GM18858 (cell line): ENCODE results near the gene POU3F3.

Experiments used
- ATAC-seq: cut with Tn5 transposase; IDR thresholded peaks from one replicate; pipeline ENCODE4 v1.9.1; 2021; ENCODE audit not compliant: unreplicated experiment

Gene POU3F3

GRCh38 chr2:104846786-104847585 is 6.9 kb upstream of the POU3F3 start:
- no peak for ATAC-seq

- no peak for ATAC-seq
Measured at GRCh38 chr2:104847586-104848160, 6.2 kb upstream of the POU3F3 start.

GRCh38 chr2:104848526-104848925 is 5.4 kb upstream of the POU3F3 start:
- ATAC-seq, result peak; percentile 45

GRCh38 chr2:104849101-104849500 is 4.8 kb upstream of the POU3F3 start:
- no peak for ATAC-seq

GRCh38 chr2:104849618-104850141 is 4.2 kb upstream of the POU3F3 start:
- ATAC-seq, result no peak

- ATAC-seq, result no peak
Measured at GRCh38 chr2:104850361-104851290, 3.3 kb upstream of the POU3F3 start.

GRCh38 chr2:104851291-104852089 is 2.4 kb upstream of the POU3F3 start:
- ATAC-seq, result no peak

GRCh38 chr2:104852090-104852666 is 1.7 kb upstream of the POU3F3 start:
- ATAC-seq, result no peak

GRCh38 chr2:104854498-104855220 is 744 bp downstream of the POU3F3 start:
- ATAC-seq, result no peak

- no peak for ATAC-seq
Measured at GRCh38 chr2:104855221-104856085, 1.5 kb downstream of the POU3F3 start.

GRCh38 chr2:104856086-104856972 is 2.4 kb downstream of the POU3F3 start:
- no peak for ATAC-seq

GRCh38 chr2:104856973-104857261 is 3.0 kb downstream of the POU3F3 start:
- no peak for ATAC-seq

GRCh38 chr2:104857262-104858005 is 3.5 kb downstream of the POU3F3 start:
- ATAC-seq, result no peak

GRCh38 chr2:104858006-104858978 is 4.4 kb downstream of the POU3F3 start:
- ATAC-seq, result no peak

GRCh38 chr2:104859291-104859765 is 5.4 kb downstream of the POU3F3 start:
- ATAC-seq, result no peak
